ENCODE data around the gene FRS3. TPM values are rescaled to one million over a fixed set of nuclear protein-coding genes. Genes with fewer than 3 reads are reported as not detected.

The FRS3 gene
- total RNA-seq, 1 donor = 8.9 TPM

- no peak for DNase-seq (ENCODE audit: low read depth in 2 of 3, low spot score in 2 of 3)
These were observed 32.2 kb downstream of the FRS3 start, which contains the start of gene PGC for GRCh38 chr6:41747256-41748101. Gene PGC (minus strand): TSS chr6:41747397. CDS start chr6:41747334, 63 bp downstream.

GRCh38 chr6:41746107-41746506, 33.6 kb downstream of the FRS3 start:
- no peak for DNase-seq (ENCODE audit: low read depth in 2 of 3, low spot score in 2 of 3)

GRCh38 chr6:41744236-41744787, 35.4 kb downstream of the FRS3 start:
- no peak for DNase-seq (ENCODE audit: low read depth in 2 of 3, low spot score in 2 of 3)

- no peak for DNase-seq (ENCODE audit: low read depth in 2 of 3, low spot score in 2 of 3)
These were observed 36.1 kb downstream of the FRS3 start for GRCh38 chr6:41743406-41744235.

GRCh38 chr6:41741625-41742490, 37.8 kb downstream of the FRS3 start:
- no peak for DNase-seq (ENCODE audit: low read depth in 2 of 3, low spot score in 2 of 3)

- no peak for DNase-seq (ENCODE audit: low read depth in 2 of 3, low spot score in 2 of 3)
These were observed 39.1 kb downstream of the FRS3 start for GRCh38 chr6:41740366-41741162.

- DNase-seq (ENCODE audit: low read depth in 2 of 3, low spot score in 2 of 3) = no peak
These were observed 40.7 kb downstream of the FRS3 start for GRCh38 chr6:41739041-41739440.

GRCh38 chr6:41737591-41738130, 42.0 kb downstream of the FRS3 start:
- no peak for DNase-seq (ENCODE audit: low read depth in 2 of 3, low spot score in 2 of 3)

GRCh38 chr6:41736800-41737555, 42.7 kb downstream of the FRS3 start:
- no peak for DNase-seq (ENCODE audit: low read depth in 2 of 3, low spot score in 2 of 3)

- no peak for DNase-seq (ENCODE audit: low read depth in 2 of 3, low spot score in 2 of 3)
These were observed 43.4 kb downstream of the FRS3 start for GRCh38 chr6:41736186-41736733.

- DNase-seq (ENCODE audit: low read depth in 2 of 3, low spot score in 2 of 3) = peak; percentile 87 to 91 (median 89)
These were observed 44.1 kb downstream of the FRS3 start, which contains the start of gene TFEB for GRCh38 chr6:41735427-41736185. Gene TFEB (minus strand): TSS chr6:41735608. CDS start chr6:41691213, 44,395 bp downstream.

- DNase-seq (ENCODE audit: low read depth in 2 of 3, low spot score in 2 of 3) = peak; percentile 30 to 66 (median 57)
These were observed 44.9 kb downstream of the FRS3 start for GRCh38 chr6:41734666-41735426.

- DNase-seq (ENCODE audit: low read depth in 2 of 3, low spot score in 2 of 3) = peak; percentile 53 to 81 (median 80)
These were observed 45.7 kb downstream of the FRS3 start for GRCh38 chr6:41733707-41734665.

- no peak for DNase-seq (ENCODE audit: low read depth in 2 of 3, low spot score in 2 of 3)
These were observed 46.4 kb downstream of the FRS3 start for GRCh38 chr6:41733360-41733706.

- DNase-seq (ENCODE audit: low read depth in 2 of 3, low spot score in 2 of 3) = peak; percentile 41 to 54 (median 54)
These were observed 46.9 kb downstream of the FRS3 start for GRCh38 chr6:41732591-41733359.

Data from hematopoietic multipotent progenitor cell (in vitro differentiated cells).